Measurements from ENCODE around the gene TEX44. TPM values are rescaled to one million over a fixed set of nuclear protein-coding genes. Genes with fewer than 3 reads are reported as not detected.
A peak's percentile ranks its signal among the peaks of the same experiment; 100 is the strongest.

TEX44 gene
- total RNA-seq, 1 donor from 2014 or later, result not detected

DNA sequence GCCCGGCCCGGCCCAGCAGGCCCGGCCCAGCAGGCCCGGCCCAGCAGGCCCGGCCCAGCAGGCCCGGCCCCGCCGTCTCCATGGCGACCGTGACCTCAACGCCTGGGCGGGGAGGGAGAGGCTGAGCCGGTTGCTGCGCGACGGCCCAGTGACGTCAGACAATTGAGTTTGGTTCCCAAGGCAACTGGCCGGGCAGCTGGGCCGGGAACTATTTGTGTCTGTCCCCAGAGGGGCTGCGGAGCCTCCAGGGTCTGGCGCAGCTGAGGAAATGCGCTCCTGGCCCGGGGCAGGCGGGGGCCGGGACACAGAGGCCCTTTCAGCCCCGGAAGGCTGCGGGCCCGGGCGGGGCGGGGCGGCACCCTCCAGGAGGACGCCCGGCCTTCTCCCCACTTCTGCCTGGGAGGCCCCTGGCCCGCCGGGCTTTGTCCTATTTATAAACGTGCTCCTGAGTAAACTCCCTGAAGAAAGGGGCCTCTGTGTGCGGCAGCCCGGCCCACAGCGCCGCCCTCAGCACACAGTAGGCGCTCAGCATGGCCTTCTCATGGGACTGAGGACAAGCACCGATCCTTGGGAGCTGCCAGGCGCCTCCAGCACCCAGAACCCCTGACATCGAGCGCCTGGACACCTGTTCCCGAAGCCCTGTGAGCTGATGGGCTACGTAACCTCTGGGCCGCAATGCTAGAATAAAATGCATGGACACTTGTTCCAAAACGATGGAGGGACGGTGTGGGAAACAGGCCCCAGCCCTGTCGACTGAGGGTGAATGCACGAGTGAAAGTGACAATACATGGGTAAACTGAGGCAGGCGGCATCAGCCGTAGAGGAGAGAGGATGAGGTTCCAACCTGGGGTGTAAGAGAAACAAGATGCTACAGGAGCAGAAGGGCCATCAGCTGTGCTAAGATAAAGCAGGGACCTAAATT is 12.3 kb downstream of the TEX44 start:
- DNase-seq (ENCODE audit: low spot score), result peak; percentile 100

- DNase-seq (ENCODE audit: low spot score), result no peak
Measured at GRCh38 chr2:231605607-231606091, 13.0 kb downstream of the TEX44 start.

DNA sequence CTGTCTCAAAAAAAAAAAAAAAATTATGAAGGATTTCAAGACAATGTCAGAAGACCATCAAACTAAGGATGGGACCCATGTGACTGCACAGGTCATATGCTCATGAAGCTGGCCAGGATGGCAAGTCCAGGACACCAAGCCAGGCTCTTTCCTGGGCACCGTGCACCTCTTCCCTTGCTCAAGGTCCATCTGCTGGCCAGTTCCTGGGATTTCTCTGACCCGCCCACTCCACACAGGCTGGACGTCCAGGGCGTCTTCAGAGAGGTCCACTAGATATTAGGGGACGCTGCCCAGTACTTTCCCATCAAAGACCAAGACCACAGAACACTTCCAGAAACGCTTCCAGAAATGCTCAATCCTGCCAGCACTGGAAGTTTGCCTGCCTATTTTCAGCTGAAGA is 14.3 kb downstream of the TEX44 start:
- no peak for DNase-seq (ENCODE audit: low spot score)

DNA sequence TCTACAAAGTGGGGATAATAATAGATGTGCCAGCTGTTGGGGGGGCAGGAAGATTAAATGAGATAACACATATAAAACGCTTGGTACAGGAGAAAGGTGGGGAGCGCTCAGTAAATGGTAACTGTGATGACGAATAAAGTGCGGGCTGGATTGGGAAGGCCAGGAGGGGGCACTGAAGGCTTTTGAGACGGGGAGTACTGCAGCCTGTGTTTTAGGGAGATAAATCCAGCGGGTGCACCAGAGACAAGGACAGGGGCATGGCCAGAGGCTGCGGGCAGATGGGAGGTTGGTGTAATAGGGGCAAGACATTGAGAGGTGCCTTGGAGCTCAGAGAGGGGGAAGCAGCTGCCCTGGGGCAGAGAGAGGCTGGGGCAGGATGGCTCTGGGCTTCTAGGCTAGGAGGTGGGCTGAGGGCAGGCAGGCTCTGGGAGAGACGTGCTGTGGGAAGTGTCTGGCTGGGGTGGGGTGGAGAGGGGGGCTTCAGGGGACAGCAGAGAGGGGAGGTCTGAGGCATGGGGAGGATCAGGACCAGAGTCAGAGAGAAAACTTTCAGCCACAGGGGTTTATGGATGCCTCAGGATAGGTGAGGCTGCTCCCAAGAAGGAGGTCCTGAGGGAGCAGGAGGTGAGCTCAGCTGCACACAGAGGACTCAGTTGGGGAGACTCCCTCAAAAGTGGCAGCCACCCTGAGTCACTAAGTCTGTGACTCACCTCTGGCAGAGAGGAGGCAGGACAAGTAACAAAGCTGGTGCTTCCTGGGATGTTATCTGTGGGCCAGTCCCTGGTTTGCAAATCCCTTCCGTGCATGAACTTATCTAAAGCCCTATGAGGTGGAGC is 18.8 kb downstream of the TEX44 start:
- no peak for DNase-seq (ENCODE audit: low spot score)

DNA sequence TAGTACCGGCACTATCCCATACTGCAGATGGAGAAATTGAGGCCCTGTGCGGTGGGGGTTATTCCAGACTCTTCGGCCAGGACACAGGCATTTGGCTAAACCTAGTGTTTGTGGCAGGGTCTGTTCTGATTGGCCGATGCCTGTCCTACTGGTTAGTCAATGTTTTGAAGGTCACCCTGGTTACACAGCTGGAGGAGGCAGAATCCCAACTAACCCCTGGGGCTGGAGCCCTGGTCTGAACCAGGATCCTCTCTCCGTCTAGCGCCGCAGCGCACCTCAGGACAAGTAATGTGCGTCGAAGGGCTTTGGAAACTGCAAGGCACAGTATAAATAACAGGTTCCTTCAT is 19.4 kb downstream of the TEX44 start:
- DNase-seq (ENCODE audit: low spot score), result no peak

- peak; percentile 98 for DNase-seq (ENCODE audit: low spot score)
Measured at GRCh38 chr2:231612456-231613330, 20.0 kb downstream of the TEX44 start.

GRCh38 chr2:231613331-231613662 is 20.6 kb downstream of the TEX44 start:
- DNase-seq (ENCODE audit: low spot score), result no peak

GRCh38 chr2:231613663-231614558 is 21.2 kb downstream of the TEX44 start:
- DNase-seq (ENCODE audit: low spot score), result peak; percentile 96

DNA sequence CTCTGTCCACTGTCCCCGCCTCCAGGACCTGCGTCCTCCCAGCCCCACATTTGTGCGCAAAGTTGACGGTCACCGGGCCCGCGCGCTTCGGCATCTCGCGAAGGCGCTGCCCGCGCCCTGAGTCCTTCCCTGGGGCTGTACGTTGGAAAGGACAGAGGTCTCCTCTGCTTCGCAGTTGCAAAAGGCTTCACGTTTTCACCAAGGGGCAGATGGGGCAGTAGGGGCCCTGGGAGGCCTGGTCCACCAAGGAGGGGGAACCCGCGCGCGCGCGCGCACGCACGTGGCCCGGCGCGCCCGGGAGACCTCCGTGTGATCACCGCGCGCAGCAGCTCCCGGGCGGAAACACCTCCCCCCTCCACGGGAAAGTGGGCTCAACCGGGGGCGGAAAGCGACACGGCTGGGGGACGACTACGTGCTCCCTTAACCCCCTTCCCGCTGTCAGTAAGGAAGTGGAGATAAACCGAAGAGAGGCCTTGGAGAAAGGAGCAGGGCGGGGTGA is 21.9 kb downstream of the TEX44 start:
- no peak for DNase-seq (ENCODE audit: low spot score)

DNA sequence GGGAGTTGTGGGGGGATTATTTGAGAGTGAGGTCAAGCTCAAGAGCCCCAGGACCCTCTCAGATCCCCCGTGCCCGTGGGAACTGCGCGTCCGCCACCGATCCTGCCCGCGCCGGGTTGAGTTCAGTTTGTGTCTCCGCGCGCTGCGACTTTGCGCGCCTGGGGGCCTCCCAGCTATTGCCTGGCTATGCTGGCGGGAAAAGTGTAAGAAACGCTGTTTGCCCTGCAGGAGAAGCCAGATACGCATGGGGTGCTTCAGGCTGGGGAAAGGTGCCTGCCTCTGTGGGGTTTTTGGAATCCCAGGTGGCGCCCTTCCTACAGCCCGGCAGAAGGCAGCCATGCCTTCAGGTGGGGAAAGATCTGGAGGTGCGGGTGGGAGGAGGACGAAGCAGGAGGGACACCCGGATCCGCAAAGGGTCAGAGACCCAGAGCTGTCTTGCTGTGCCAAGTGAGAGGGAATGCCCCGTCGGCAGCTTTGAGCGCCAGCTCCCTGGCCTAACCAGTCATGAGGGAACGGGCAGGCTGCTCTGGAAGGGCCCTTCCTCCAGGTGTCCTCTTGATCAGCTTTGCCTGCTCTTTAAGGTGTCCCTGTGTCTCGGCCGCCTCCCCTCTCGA is 22.5 kb downstream of the TEX44 start:
- no peak for DNase-seq (ENCODE audit: low spot score)

GRCh38 chr2:231616296-231616695 is 23.6 kb downstream of the TEX44 start:
- no peak for DNase-seq (ENCODE audit: low spot score)

- no peak for DNase-seq (ENCODE audit: low spot score)
Measured at GRCh38 chr2:231617059-231617926, 24.6 kb downstream of the TEX44 start.

DNA sequence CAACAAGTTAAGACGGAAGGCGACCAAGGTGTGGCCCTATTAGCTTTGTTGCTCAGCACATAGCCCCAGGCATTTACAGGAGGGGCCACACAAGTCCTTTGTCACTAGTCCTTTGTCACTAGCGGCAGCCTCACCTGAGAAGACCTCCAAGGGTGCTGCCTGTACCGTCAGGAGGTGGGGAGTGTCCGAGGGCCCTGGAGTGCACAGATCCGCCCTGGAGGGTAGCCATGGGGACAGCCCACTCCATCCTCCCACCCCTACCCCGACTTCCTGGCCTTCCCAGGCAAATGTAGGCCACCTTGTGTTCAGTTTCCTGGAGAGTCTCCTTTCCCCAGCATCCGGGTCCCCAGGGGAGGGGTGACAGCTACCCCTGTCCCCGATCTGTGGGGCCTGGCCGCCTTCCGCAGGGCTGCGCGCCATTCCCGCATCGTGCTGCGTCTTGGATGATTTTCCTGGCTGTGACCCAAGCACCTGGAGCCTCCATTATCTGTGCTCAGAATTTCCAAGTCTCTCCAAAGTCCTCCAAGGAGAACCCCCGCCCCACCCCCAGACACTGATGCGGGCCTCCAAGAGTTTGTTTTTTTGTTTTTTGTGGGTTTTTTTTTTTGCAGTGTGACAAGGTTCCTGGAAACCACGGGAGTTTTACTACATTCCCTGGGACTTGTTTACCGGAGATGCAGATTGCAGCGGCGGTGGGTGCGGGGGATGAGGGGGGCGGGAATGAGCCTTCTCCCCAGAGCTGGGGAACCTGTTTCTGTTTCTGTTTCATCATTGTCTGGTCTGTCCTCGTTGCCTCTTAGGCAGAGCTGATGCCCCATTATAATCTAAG is 28.6 kb downstream of the TEX44 start:
- DNase-seq (ENCODE audit: low spot score), result no peak

- no peak for DNase-seq (ENCODE audit: low spot score)
Measured at GRCh38 chr2:231622963-231623362, 30.3 kb downstream of the TEX44 start.

GRCh38 chr2:231626449-231626848 is 33.8 kb downstream of the TEX44 start:
- no peak for DNase-seq (ENCODE audit: low spot score)

DNA sequence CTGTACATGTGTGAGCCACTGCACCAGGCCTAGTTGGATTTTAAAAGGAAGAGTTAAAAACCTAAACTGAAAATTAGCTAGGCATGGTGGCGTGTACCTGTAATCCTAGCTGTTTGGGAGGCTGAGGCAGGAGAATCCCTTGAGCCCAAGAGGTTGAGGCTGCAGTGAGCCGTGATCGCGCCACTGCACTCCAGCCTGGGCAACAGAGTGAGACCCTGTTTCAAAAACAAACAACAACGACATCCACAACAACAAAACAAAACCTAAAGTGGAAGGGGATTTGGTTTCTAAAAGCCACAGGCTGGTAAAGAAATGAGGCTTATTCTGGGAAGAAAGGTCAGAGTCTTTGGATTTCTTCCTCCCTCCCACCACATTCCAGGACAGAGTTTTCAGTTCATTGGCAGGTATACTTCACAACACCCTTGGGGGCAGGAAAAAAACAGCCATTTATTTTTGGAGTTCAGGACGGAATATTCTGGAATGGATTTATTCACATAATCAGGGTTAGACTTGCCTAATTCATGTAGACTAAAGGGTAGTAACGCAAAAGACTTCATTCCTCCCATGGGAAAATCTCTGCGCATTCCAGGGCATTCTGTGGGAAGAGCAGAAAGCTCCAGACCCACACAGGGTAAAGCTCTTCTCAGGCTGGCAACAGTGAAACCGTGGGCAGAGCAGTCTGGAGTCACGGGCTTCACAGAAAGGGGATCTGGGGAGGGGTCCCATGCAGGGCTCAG is 34.9 kb downstream of the TEX44 start:
- no peak for DNase-seq (ENCODE audit: low spot score)

GRCh38 chr2:231632559-231633142 is 40.0 kb downstream of the TEX44 start:
- no peak for DNase-seq (ENCODE audit: low spot score)
